NCI-H1930 (cell line): ENCODE results near the gene BPIFA1.

Experiments used
- DNase-seq, 2 experiments: peaks; one replicate each; lab custom pipeline; 2025; lab: John Stamatoyannopoulos, UW

The BPIFA1 gene

GRCh38 chr20:33277471-33278441 is 42.0 kb downstream of the BPIFA1 start:
- DNase-seq: no peak

- no peak for DNase-seq
Observed at GRCh38 chr20:33278700-33279099, 42.9 kb downstream of the BPIFA1 start.

- DNase-seq: no peak
Observed at GRCh38 chr20:33279261-33279910, 43.6 kb downstream of the BPIFA1 start.

GRCh38 chr20:33280000-33280680 is 44.3 kb downstream of the BPIFA1 start:
- no peak for DNase-seq

GRCh38 chr20:33280775-33281174 is 45.0 kb downstream of the BPIFA1 start:
- no peak for DNase-seq

GRCh38 chr20:33281550-33282146 is 45.9 kb downstream of the BPIFA1 start:
- no peak for DNase-seq

GRCh38 chr20:33282196-33282934 is 46.6 kb downstream of the BPIFA1 start:
- no peak for DNase-seq

GRCh38 chr20:33282991-33283555 is 47.3 kb downstream of the BPIFA1 start, which contains the start of gene BPIFB1:
Gene BPIFB1 (plus strand): TSS chr20:33283214. CDS start chr20:33286074, 2,860 bp downstream.
- DNase-seq: no peak

- no peak for DNase-seq
Observed at GRCh38 chr20:33284284-33284683, 48.5 kb downstream of the BPIFA1 start.

- no peak for DNase-seq
Observed at GRCh38 chr20:33284937-33285336, 49.1 kb downstream of the BPIFA1 start.

GRCh38 chr20:33285861-33286495 is 50.2 kb downstream of the BPIFA1 start:
- DNase-seq: no peak

- DNase-seq: no peak
Observed at GRCh38 chr20:33287884-33288283, 52.1 kb downstream of the BPIFA1 start.

GRCh38 chr20:33290852-33291251 is 55.1 kb downstream of the BPIFA1 start:
- DNase-seq: no peak

- DNase-seq: no peak
Observed at GRCh38 chr20:33291416-33291815, 55.6 kb downstream of the BPIFA1 start.

GRCh38 chr20:33291830-33292355 is 56.1 kb downstream of the BPIFA1 start:
- peak; percentile 43 to 78 for DNase-seq
